ENCODE measurements around the gene MPP3. TPM values are rescaled to one million over a fixed set of nuclear protein-coding genes. Genes with fewer than 3 reads are reported as not detected.
A peak's percentile ranks its signal among the peaks of the same experiment; 100 is the strongest.

The MPP3 gene
- total RNA-seq, 1 donor = 9.1 TPM

- DNase-seq (ENCODE audit: low read depth) = no peak
- H3K4me3 ChIP-seq (ENCODE audit: low read depth, low read length) = no peak overlapping the region
- no peak for TF ChIP-seq CTCF (IDR thresholded peaks at IDR 0.05; ENCODE audit: insufficient read depth, low read depth, low read length)
Measured at GRCh38 chr17:43860927-43861622, 28.1 kb upstream of the MPP3 start.

DNA sequence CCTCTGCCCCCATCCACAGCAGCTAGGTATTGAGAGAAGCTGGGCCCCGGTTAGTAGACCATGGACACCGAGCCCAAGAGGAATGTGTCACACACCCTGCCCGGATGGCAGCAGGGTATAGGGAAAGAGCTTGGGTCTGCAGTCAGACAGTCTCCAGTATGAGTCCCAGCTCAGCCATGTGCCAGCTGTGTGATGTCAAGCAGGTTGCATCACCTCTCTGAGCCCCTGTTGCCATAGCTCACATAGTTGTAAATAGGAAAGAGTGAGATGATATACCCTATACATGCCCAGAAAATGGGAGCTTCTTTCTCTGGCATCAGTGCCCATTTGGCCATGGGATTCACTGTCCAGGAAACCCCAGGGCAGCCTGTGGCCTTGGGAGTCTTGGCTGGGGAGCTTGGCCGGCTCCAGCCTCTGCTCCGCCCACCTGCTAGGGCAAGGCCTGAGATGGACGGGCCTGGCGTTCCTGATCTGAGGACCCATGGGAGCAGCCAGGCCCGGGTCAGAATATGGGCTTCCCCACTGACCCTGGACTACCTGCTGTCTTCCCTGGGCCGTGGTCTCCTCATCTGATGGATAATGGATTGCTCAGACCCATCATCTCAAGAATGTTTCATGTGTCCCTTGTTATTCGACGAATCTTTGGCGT is 27.3 kb upstream of the MPP3 start:
- DNase-seq (ENCODE audit: low read depth) = peak; percentile 6
- no peak for TF ChIP-seq CTCF (IDR thresholded peaks at IDR 0.05; ENCODE audit: insufficient read depth, low read depth, low read length)
- no peak overlapping the region for H3K4me3 ChIP-seq (ENCODE audit: low read depth, low read length)

DNA sequence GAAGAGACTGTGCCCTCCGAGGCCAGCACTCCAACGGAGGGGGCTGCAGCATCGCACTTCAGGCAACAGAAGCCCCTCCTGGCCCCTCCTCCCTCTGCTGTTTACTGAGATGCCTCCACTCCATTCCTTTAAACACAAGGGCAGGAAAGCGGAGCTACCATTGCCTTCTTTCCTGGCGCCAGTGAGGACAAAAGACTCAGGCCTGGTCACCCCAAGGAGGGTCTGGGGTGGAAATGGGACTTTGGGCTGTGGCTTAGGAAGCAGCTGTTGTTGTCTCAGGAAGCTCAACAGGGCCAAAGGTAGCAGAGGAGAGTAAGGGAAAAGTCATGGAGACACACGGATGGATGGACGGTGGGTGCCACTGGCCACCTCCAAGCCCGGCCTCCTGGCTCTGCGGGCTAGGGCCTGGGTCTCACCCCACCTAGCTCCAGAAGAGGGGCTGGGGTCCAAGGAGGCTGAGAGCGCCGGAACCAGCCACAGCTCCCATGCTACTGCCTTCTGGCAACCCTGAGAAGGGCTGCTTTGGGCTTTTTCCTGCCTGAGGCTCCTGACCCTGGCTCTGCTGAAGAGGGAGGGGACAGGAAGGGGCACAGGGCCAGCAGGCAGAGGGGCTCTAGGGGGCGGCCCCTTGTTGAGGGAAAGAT is 25.1 kb upstream of the MPP3 start:
- DNase-seq (ENCODE audit: low read depth) = no peak
- TF ChIP-seq CTCF (IDR thresholded peaks at IDR 0.05; ENCODE audit: insufficient read depth, low read depth, low read length) = no peak
- H3K4me3 ChIP-seq (ENCODE audit: low read depth, low read length) = no peak overlapping the region

GRCh38 chr17:43857141-43857540 is 24.2 kb upstream of the MPP3 start:
- no peak overlapping the region for H3K4me3 ChIP-seq (ENCODE audit: low read depth, low read length)
- DNase-seq (ENCODE audit: low read depth) = no peak
- TF ChIP-seq CTCF (IDR thresholded peaks at IDR 0.05; ENCODE audit: insufficient read depth, low read depth, low read length) = no peak

GRCh38 chr17:43856141-43856540 is 23.2 kb upstream of the MPP3 start:
- H3K4me3 ChIP-seq (ENCODE audit: low read depth, low read length) = no peak overlapping the region
- TF ChIP-seq CTCF (IDR thresholded peaks at IDR 0.05; ENCODE audit: insufficient read depth, low read depth, low read length) = no peak
- no peak for DNase-seq (ENCODE audit: low read depth)

GRCh38 chr17:43855061-43855460 is 22.1 kb upstream of the MPP3 start:
- H3K4me3 ChIP-seq (ENCODE audit: low read depth, low read length) = no peak overlapping the region
- no peak for TF ChIP-seq CTCF (IDR thresholded peaks at IDR 0.05; ENCODE audit: insufficient read depth, low read depth, low read length)
- no peak for DNase-seq (ENCODE audit: low read depth)
